DOHH2 (cell line): Measurements from ENCODE around the gene SSTR5.

Experiments used
- H3F3A ChIP-seq: fragments of 200-600 bp; sonication (generic), shearing (Covaris generic); 2 replicates; pipeline ENCODE4 v1.6.0; 2016; ENCODE audit warnings: antibody characterized with exemption, mild to moderate bottlenecking; ENCODE audit not compliant: control insufficient read depth, insufficient read depth
- H3K27ac ChIP-seq: fragments of 200-600 bp; sonication (generic); 2 replicates; pipeline ENCODE4 v1.5.1; 2014; ENCODE audit warnings: low read depth, mild to moderate bottlenecking, low read length, moderate library complexity
- H3K27me3 ChIP-seq: fragments of 200-600 bp; sonication (generic); 2 replicates; pipeline ENCODE4 v1.6.1; 2014; ENCODE audit warnings: mild to moderate bottlenecking, low read length, mixed read lengths; ENCODE audit not compliant: control insufficient read depth
- H3K36me3 ChIP-seq: fragments of 200-600 bp; sonication (generic); 2 replicates; pipeline ENCODE4 v1.6.1; 2014; ENCODE audit warnings: mild to moderate bottlenecking, low read length, moderate library complexity, mixed read lengths; ENCODE audit not compliant: control insufficient read depth
- H3K4me1 ChIP-seq: fragments of 200-600 bp; sonication (generic); 2 replicates; pipeline ENCODE4 v1.6.1; 2014; ENCODE audit warnings: mild to moderate bottlenecking, low read length, mixed read lengths; ENCODE audit not compliant: control insufficient read depth
- H3K4me2 ChIP-seq: fragments of 200-600 bp; sonication (generic); 2 replicates; pipeline ENCODE4 v1.6.0; 2014; ENCODE audit warnings: mild to moderate bottlenecking, low read length, moderate library complexity
- H3K4me3 ChIP-seq: fragments of 200-600 bp; sonication (generic); 2 replicates; pipeline ENCODE4 v1.5.1; 2014; ENCODE audit warnings: mild to moderate bottlenecking, low read length, mixed read lengths
- H3K79me2 ChIP-seq: fragments of 200-600 bp; sonication (generic); 2 replicates; pipeline ENCODE4 v1.6.1; 2014; ENCODE audit warnings: mild to moderate bottlenecking, low read length, mixed read lengths; ENCODE audit not compliant: control insufficient read depth
- H3K9me2 ChIP-seq: fragments of 200-600 bp; sonication (generic); replicated peaks from 2 replicates; pipeline ENCODE4 v1.6.1; 2014; ENCODE audit warnings: mild to moderate bottlenecking, low read length, mixed read lengths; ENCODE audit not compliant: control insufficient read depth
- H3K9me3 ChIP-seq: fragments of 200-600 bp; sonication (generic); 2 replicates; pipeline ENCODE4 v1.6.1; 2014; ENCODE audit warnings: antibody characterized with exemption, low read length, mixed read lengths; ENCODE audit not compliant: control insufficient read depth, insufficient read depth
- H4K20me1 ChIP-seq: fragments of 200-600 bp; sonication (generic); 2 replicates; pipeline ENCODE4 v1.6.0; 2014; ENCODE audit warnings: low read depth, mild to moderate bottlenecking, antibody characterized with exemption, low read length, moderate library complexity; ENCODE audit not compliant: control insufficient read depth, insufficient read depth
- CTCF ChIP-seq: fragments of 200-600 bp; sonication (generic); IDR thresholded peaks from one replicate; pipeline ENCODE4 v1.5.1; 2014; ENCODE audit warnings: antibody characterized with exemption, mild to moderate bottlenecking, low read depth, low read length; ENCODE audit not compliant: poor library complexity, severe bottlenecking
- EZH2phosphoT487 ChIP-seq: fragments of 200-600 bp; sonication (generic); IDR thresholded peaks from 2 replicates; pipeline ENCODE4 v1.6.1; 2017; ENCODE audit warnings: borderline replicate concordance, mild to moderate bottlenecking, antibody characterized with exemption, low read length, moderate library complexity, mixed read lengths

SSTR5 gene

GRCh38 chr16:1044460-1045309 lies 27.9 kb upstream of the SSTR5 start:
- Histone ChIP-seq H3K4me2 (no peak overlapping the region), H3K9me3 (no peaks in the 10 kb centered on the region), H4K20me1 (no peaks in the 10 kb centered on the region), H3K27ac (no peak overlapping the region), H3F3A (no peaks in the 10 kb centered on the region), H3K36me3 (no peaks in the 10 kb centered on the region), H3K79me2 (no peaks in the 10 kb centered on the region), H3K4me3 (no peak overlapping the region), H3K4me1 (no peaks in the 10 kb centered on the region), H3K9me2 (no peaks in the 10 kb centered on the region), H3K27me3 (no peaks in the 10 kb centered on the region)
- no peak for TF ChIP-seq EZH2phosphoT487
- TF ChIP-seq CTCF, result no peak

GRCh38 chr16:1045310-1045992 lies 27.1 kb upstream of the SSTR5 start:
- Histone ChIP-seq H3K27me3 (no peaks in the 10 kb centered on the region), H3K79me2 (no peaks in the 10 kb centered on the region), H3K36me3 (no peaks in the 10 kb centered on the region)

GRCh38 chr16:1045993-1046911 lies 26.3 kb upstream of the SSTR5 start:
- Histone ChIP-seq H3K4me3 (no peak overlapping the region), H3K27ac (no peak overlapping the region), H3K79me2 (no peaks in the 10 kb centered on the region), H3K4me1 (no peaks in the 10 kb centered on the region), H3K36me3 (no peaks in the 10 kb centered on the region), H4K20me1 (no peaks in the 10 kb centered on the region), H3K9me2 (no peaks in the 10 kb centered on the region), H3F3A (no peaks in the 10 kb centered on the region), H3K9me3 (no peaks in the 10 kb centered on the region), H3K27me3 (no peaks in the 10 kb centered on the region), H3K4me2 (no peak overlapping the region)
- TF ChIP-seq EZH2phosphoT487 (no peak), CTCF (no peak)

More at GRCh38 chr16:1045310-1045992, 27.1 kb upstream of the SSTR5 start:
- Histone ChIP-seq H3K4me3 (no peak overlapping the region), H3K9me3 (no peaks in the 10 kb centered on the region), H3F3A (no peaks in the 10 kb centered on the region), H3K4me1 (no peaks in the 10 kb centered on the region), H3K4me2 (no peak overlapping the region), H4K20me1 (no peaks in the 10 kb centered on the region), H3K9me2 (no peaks in the 10 kb centered on the region), H3K27ac (no peak overlapping the region)
- no peak for TF ChIP-seq CTCF
- TF ChIP-seq EZH2phosphoT487, result no peak
